ENCODE results near the gene IL15RA. TPM values are rescaled to one million over a fixed set of nuclear protein-coding genes. Genes with fewer than 3 reads are reported as not detected.

IL15RA gene
- total and polyA plus RNA-seq, 2 donors (not counting 3 experiments of a cell fraction or from before 2014, with no cell fraction given): 18.8 to 20.6 TPM

DNA sequence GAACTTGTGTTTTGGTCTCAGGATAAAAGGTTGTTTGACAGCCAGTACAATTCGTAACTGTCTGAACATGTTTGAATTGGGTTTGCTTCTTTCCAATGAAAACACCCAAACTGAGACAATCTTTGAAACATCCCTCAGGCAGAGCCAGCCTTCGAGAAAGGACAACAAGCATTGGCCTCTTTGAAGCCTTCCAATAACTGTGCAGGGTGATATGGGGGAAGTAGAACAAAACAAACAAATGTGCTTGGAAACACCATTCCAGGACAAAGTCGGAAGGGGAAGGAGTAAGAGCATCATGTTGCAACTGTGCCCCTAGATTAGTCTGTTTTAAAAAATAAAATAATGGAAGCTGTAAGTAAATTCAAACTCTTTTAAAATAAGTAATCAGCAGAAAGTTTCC, 45.3 kb upstream of the IL15RA start:
- Histone ChIP-seq H3K9me1 (replicated peaks; ENCODE audit: control insufficient read depth, extremely low read depth, insufficient read depth, low read length) (no peaks in the 10 kb centered on the region), H3K36me3 (ENCODE audit: control insufficient read depth in 2 of 2, extremely low read depth in 1 of 2, insufficient read depth in 2 of 2, low read length in 2 of 2) (no peaks in the 10 kb centered on the region), H4K20me1 (replicated peaks; ENCODE audit: control insufficient read depth, extremely low read depth, insufficient read depth, low read length) (no peaks in the 10 kb centered on the region), H3K4me1 (ENCODE audit: control insufficient read depth, extremely low read depth, insufficient read depth, low read length) (no peaks in the 10 kb centered on the region), H3K4me3 (replicated peaks in 1 of 3; ENCODE audit: insufficient read depth in 1 of 3, low read depth in 1 of 3, low read length in 3 of 3) (no peak overlapping the region), H3K9ac (replicated peaks; ENCODE audit: extremely low read depth, insufficient read depth, low read length) (no peak overlapping the region), H2AFZ (ENCODE audit: low read depth, low read length) (no peak overlapping the region), H3K27ac (ENCODE audit: insufficient read depth, low read depth, low read length) (no peak overlapping the region), H3K79me2 (ENCODE audit: control insufficient read depth, insufficient read depth, low read length) (no peaks in the 10 kb centered on the region), H3K27me3 (ENCODE audit: control insufficient read depth in 2 of 2, insufficient read depth in 2 of 2, low read length in 2 of 2) (peaks cover 0 to 6% of the 10 kb centered on the region in 2 experiments), H3K4me2 (ENCODE audit: insufficient read depth, low read length) (no peak overlapping the region), H3K9me3 (replicated peaks; ENCODE audit: control insufficient read depth, insufficient read depth, low read length) (no peaks in the 10 kb centered on the region)
- no peak for FAIRE-seq
- no peak for DNase-seq (ENCODE audit: low read depth, low spot score)
- no peak for TF ChIP-seq JUN (IDR thresholded peaks at IDR 0.05; ENCODE audit: borderline replicate concordance, insufficient read depth, insufficient read length, low read depth)
- TF ChIP-seq POLR2AphosphoS5 (IDR thresholded peaks at IDR 0.05; ENCODE audit: insufficient read depth, low read depth, low read length): no peak
- dilution Hi-C loops (cut with MboI; ENCODE audit: extremely low pct_ligation_motif_present, low sequenced_read_pairs) (no loop called here), intact Hi-C loops (cut with micrococcal nuclease) (no loop called here)
- no TSS peak for BruUV-seq (replicated peaks)
- ChIA-PET CTCF (interaction anchor here (0.8 to 1.6 kb wide), 3 partner anchors 9 to 379 kb away, joined by 3 to 5 read pairs (median 4); no protein-coding TSS in a partner anchor), POLR2A (no interaction called here)

DNA sequence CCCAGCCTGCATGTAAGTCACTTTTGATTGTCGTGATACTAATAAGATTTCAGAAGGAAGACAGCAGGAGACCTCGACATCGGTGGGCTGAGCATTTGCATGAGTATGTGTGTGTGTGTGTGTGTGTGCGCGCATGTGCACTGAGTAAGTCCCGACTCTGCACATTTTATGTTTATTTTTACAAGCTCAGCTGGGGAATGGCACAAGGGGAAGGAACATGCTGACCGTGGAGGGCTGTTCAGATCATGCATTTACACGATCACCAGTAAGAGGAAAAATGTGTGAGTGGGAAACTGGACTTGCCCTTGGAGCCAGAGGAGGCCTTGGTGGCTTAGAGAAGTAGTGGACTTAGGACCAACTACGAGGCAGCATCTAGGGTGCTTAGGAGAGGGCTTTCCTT, 43.5 kb upstream of the IL15RA start:
- Histone ChIP-seq H3K27me3 (ENCODE audit: control insufficient read depth in 2 of 2, insufficient read depth in 2 of 2, low read length in 2 of 2) (peaks cover 0 to 6% of the 10 kb centered on the region in 2 experiments), H3K4me1 (ENCODE audit: control insufficient read depth, extremely low read depth, insufficient read depth, low read length) (no peaks in the 10 kb centered on the region), H3K36me3 (ENCODE audit: control insufficient read depth in 2 of 2, extremely low read depth in 1 of 2, insufficient read depth in 2 of 2, low read length in 2 of 2) (no peaks in the 10 kb centered on the region), H3K9ac (replicated peaks; ENCODE audit: extremely low read depth, insufficient read depth, low read length) (no peak overlapping the region), H4K20me1 (replicated peaks; ENCODE audit: control insufficient read depth, extremely low read depth, insufficient read depth, low read length) (no peaks in the 10 kb centered on the region), H3K9me1 (replicated peaks; ENCODE audit: control insufficient read depth, extremely low read depth, insufficient read depth, low read length) (no peaks in the 10 kb centered on the region), H3K9me3 (replicated peaks; ENCODE audit: control insufficient read depth, insufficient read depth, low read length) (no peaks in the 10 kb centered on the region), H3K4me3 (replicated peaks in 1 of 3; ENCODE audit: insufficient read depth in 1 of 3, low read depth in 1 of 3, low read length in 3 of 3) (no peak overlapping the region), H3K27ac (ENCODE audit: insufficient read depth, low read depth, low read length) (no peak overlapping the region), H2AFZ (ENCODE audit: low read depth, low read length) (no peak overlapping the region), H3K79me2 (ENCODE audit: control insufficient read depth, insufficient read depth, low read length) (no peaks in the 10 kb centered on the region), H3K4me2 (ENCODE audit: insufficient read depth, low read length) (no peak overlapping the region)
- intact Hi-C loops (cut with micrococcal nuclease) (no loop called here), dilution Hi-C loops (cut with MboI; ENCODE audit: extremely low pct_ligation_motif_present, low sequenced_read_pairs) (no loop called here)
- CTCF ChIA-PET: no interaction called here
- TF ChIP-seq GATA2 (IDR thresholded peaks at IDR 0.05; ENCODE audit: insufficient read depth, insufficient read length, low read depth, low read length) (no peak), FOS (IDR thresholded peaks at IDR 0.05; ENCODE audit: borderline replicate concordance, insufficient read depth, low read length) (no peak)
- TF ChIP-seq, protein P1, sequence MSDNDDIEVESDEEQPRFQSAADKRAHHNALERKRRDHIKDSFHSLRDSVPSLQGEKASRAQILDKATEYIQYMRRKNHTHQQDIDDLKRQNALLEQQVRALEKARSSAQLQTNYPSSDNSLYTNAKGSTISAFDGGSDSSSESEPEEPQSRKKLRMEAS (IDR thresholded peaks at IDR 0.05; ENCODE audit: insufficient read depth, insufficient read length): no peak
- POLR2A ChIA-PET: no interaction called here
- no TSS peak for BruUV-seq (replicated peaks)
- FAIRE-seq (no peak), DNase-seq (ENCODE audit: low read depth, low spot score) (no peak)

Data from endothelial cell of umbilical vein (primary cell).